HG02840 (cell line): ENCODE data around the gene RPL27A.

Source experiments
- ATAC-seq: cut with Tn5 transposase; IDR thresholded peaks from one replicate; pipeline ENCODE4 v1.9.1; 2021; ENCODE audit warnings: mild to moderate bottlenecking, moderate library complexity, moderate number of reproducible peaks; ENCODE audit not compliant: unreplicated experiment, low FRiP score

Gene RPL27A

DNA sequence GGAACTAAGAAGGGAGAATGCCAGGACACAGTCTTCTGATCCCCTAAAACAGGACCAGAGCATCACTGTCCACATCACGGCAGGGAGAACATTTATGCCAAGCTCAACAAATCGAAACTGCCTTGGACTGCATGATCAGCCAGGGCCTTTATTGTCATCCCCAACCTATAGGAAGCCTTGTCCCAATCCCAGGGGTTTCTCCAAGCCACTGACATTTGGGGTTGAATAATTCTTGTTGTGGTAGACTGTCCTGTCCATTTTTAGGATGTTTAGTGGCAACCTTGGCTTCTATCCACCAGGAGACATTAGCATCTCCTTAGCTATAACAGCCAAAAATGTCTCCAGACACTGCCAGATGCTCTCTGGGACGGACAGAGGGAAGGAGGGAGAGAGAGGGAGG is 37.1 kb downstream of the RPL27A start:
- ATAC-seq, result no peak

DNA sequence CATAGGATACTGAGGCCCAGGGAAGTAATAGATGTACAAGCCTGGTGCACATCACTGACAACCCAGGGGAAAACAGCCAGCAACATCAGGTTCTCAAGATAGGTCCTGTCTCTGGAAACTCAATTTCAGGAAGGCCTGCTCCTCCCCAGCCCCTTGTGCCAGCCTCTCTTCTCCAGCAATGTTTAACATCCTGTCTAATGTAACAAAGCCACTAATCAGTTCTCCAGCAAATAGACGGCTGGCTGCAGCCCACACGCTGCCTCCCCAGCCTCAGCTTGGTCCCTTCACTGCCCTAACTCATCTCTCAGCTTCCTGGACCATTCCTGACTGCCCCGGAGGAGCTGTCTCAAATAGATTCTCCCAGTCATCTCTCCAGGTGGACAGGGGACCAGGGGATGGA is 37.8 kb downstream of the RPL27A start:
- ATAC-seq, result no peak

DNA sequence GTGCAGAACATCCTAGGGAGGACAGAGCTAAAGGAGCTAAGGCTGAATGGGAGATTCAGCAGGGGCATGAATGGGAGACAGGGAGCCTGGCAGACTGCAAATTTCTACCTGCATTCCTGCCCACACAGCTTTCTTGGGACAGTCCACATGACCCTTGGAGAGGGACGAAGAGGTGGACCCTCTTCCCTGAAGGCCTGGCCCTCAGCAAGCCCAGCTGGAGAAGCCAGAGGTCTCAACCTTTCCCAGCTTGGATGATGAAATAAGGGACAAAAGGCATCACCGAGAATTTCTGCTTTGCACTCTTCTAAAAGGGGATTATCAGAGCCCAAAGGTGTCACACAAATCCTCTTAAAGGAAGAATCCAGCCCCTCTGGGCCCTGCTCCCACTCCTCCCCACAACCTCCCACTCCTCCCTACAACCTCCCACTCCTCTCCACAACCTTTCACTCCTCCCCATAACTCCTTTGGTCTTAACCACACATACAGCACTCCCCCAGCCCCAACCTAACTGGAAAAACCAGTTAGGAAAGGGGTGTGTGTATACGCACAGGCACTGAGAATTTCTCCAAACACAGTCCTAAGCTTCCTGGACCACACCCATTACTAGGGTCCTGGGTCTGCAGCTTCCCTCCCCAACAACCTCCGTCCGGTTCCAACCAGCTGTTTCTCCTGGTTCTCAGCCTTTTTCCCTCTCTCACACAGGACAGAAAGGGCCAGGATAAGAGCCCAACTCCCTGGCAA is 38.4 kb downstream of the RPL27A start:
- no peak for ATAC-seq

DNA sequence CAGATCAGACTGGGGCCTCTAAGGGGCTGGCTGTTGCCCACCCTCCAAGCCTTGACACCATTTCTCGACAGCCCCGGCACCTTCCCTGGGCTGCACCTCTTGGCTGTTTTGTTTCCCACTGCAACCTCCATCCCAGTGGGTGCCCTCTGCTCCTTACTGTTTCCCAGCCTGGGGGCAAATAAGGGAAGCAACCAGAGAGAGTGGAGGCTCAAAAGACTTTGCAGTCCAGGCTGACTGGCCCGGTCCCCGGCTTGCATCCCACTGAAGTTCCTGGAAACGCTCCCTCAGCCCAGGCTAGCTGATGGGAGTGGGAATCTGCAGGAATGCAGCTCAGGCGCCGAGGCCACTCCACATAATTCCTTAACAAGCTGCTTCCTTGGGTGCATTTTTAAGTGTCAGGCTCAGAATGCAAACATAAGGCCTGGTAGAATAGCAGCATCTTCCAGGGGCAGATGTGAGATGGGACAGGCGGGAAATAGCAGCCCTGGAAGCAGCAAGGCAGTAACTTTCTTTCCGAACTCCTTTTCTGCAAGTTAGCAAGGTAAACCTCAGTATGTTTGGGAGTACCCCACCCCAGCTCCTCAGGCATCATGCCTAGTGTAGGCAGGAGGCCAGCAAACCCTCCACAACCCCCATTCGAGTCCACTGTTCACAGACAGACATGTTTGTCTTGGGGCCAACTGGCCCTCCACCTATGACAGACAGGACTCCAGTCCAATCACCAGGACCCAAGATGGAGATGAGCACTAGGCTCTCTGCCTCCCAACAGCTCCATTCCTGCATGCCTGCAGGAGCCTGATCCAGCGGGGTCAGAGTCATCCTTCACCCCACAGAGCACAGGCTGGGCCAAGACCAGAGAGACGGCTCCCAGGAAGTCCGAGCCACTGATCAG is 39.3 kb downstream of the RPL27A start:
- ATAC-seq, result no peak

DNA sequence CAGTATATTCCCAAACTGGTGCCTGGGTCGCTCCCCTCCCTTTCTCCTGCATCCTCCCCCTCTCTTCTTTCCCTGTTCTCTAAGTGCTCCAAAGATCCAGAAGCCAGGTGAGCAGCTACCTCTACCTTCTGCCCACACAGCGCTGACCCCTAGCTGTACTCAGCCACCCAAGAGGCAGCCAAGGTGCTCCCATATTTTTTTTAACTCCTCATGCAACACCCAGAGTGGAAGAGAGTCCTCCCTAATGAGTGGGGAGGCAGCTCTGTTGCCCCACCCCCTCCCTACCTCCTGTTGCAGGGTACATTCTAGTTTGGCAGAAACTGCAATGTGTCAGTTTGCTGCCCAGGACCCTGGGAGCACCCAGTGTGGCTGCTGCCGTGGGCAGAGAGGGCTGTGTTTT is 40.2 kb downstream of the RPL27A start:
- ATAC-seq, result no peak

DNA sequence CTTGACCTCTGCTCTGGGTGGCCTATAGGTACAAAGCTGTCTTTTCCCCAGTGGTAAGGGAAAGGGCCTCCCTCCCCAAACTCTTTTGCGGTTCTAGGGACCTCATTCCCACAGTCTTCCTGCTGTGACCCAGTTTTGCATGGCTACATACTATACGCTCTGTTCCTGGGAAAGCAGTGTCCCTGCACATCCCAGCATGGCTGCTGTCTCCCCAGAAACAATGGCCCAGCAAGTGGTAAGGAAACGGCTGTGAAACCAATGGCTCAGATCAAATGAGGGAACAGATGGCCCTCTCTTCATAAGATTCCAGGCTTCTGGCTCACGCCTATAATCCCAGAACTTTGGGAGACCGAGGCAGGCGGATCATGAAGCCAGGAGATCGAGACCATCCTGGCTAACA is 41.1 kb downstream of the RPL27A start:
- no peak for ATAC-seq

DNA sequence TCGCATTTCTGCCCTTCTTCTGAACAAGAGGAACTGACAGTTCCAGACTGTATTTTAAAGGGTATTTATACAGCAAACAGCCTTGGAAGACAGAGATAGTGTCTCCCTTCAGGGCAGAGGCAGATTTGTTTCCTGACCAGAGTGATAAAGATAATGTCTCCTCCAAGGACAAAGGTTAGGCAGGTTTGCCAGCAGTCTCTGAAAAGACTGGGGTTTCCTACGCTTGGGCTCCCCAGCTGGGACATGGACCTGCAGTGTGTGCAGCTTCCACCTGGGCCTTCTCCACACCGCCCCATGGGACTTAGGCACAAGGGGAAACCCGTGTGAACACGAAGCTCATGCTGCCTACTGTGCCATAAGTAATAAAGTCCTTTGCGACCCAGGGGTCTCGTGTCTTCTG is 42.1 kb downstream of the RPL27A start:
- no peak for ATAC-seq

DNA sequence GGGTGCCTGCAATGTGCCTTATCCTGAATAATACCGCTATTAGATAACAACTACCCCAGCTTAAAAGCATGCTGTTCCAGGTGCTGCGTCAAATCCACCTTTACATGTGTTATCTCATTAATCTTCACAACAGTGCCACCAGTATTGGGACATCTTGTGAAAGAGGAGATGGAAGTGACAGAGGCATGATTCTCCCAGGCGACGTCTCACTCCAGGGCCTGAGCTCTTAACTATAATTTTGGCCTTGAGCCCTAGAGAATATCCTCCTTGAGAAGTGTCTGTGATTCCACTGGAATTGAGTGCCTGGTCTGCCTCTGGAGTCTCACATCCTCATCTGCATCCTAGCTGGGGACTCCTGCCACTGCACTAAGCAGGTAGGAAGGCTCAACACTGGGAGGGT is 43.8 kb downstream of the RPL27A start:
- ATAC-seq, result no peak

DNA sequence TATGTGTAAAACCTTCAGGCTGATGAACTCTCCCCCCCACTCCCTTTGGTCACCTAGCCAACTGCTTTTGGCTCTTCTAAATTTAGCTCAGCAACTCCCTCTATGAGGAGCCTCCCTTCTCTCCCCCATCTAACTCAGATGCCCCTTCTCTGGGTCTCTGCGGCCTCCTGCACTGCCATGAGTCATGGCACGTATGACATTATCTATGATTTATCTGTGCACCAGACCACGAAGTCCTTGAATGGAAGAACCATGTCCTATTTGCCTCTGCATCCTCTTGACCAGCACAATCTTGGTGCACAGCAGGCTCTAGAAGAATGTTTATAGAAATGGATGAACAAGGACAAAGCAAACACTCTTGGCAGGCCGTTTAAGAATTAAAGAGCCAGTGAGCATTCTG is 46.0 kb downstream of the RPL27A start:
- no peak for ATAC-seq

DNA sequence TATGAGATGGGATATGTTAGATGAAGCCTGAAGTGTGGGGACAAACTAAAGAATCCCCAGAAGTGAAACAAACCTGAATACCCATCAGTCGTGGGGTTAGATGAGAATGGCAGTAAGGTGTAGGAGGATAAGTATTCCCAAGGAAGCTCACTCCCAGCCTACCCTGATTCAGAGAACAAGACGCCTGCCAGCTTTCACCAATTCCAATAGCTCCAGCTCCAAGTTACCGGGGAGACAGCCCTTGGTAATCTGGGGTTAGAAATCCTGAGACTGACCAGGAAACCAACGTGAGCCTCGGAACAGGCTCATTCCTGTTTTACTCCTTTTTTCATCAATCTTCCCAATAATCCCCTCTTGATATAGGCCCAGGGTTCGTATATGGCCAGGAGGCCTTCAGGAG is 46.5 kb downstream of the RPL27A start:
- no peak for ATAC-seq

DNA sequence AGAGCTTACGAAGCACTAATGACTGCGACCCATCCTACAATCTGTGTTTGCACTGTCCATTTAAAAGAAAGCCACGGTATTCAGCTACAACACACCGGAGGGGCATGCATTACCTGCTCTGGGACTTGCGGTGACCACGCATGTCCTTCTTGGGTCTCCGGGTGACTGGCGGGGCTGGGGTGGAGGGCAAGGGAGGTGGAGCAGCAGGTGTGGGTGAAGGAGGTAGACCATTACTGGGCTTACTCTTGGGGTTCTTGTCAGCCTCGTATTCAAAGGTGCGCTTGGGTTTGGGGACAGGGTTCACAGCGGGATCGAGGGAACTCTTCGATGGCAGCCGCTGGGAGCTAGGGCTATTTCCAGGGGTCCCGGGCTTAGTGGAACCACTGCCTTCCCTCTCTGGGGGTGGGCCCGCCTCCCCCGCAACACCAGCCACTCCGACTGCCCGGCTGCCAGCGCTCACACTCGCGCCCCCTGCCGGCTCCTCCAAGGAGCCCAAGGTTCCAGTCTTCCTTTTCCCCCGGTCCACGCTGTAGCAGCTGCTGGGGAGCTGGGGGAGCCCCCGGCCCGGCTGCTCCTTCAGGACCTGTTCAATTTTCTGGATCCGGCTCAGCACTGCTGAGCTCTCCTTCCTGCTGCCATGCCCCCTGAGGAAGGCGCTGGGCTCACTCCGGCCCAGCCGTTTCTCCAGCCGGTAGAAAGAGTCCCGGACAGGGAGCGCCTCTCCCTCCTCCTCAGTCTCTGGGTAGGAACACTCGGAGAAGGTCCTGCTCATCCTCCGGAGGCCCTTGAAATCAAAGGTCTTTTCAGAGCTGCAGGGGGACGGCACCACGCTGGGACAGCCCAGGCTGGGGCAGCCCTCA is 47.5 kb downstream of the RPL27A start:
- ATAC-seq, result no peak

DNA sequence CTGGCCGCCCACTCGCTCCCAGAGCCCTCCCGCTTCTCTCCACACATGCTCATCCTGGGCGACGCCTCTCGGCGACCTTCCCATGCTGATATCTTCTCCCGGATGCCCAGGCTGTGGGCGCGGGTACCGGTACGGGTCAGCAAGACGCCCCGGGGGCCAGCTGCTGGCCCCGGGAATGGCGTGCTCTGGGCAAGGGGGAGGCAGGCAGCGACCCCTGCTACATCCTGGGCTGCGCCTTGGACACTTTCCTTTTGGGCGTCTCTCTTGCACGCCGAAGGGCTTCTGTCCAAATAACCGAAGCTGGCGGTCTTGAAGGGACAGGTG is 48.1 kb downstream of the RPL27A start:
- ATAC-seq, result no peak

DNA sequence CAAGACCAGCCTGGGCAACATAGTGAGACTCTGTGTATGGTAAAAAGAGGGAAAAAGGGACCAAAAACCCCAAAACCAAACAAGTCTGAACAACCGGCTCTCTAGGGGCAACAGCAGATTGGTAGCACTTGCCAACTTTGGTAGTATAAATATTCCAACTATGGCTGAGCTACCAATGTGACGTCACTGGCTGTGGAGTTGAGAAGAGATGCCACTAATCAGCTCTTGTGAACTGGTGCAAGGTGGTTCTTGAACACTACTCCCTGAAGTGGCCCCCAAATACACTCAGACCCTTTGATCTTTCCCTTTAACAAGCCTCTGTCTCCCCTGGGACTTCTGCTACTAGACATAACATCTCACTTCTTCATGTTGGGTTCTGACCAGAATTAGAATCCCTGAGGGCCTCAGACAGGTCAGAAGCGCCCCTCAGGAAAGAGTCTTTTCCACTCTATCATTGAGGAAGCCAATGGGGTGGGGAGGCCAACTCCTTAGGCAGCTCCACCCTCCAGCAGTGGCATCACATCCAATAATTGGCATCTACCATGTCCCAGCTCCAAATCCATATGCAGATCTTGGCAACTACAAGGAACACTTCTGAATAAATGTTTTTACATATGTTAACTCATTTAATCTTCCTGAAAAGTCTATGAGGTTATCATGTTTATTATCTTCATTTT is 49.2 kb downstream of the RPL27A start:
- ATAC-seq, result no peak

DNA sequence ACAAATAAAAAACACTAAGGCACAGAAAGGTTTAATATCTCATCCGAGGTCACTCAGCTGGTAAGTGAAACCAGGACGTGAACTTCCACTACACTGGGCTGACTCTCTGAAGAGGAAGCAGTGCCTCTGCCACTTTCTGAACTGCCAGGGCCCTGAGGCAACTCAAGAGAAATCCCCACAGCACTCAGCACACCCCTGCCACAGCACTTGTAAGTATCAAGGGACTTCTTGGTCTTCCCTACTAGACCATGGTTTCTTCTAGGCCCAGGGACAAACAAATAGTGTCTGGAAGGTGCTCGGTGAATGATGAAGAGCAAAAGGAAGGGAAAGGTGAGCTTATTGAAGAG is 49.7 kb downstream of the RPL27A start:
- no peak for ATAC-seq

DNA sequence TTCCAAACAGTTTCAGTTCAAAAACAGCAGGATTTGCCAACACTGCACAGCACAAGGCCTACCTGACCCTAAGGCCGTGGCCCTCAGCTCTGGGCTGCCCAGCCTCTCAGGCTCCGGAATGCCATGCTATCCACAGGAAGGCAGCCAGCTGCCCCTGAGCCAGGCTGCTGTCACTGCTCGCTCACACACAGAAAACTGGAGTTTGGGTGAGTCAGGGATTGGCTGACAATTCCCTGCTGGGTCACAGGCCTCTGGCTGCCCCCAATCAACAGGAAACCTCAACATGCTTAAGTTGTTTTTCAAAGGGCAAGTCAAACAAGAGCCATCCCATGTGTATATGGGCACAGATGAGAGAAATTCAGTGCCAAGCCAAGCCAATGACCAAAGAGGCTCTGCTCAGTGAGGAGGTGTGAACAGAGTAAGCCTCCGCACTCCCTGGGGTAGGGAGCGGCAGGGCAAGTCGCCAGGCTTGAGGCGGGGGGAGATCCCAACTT is 50.2 kb downstream of the RPL27A start:
- no peak for ATAC-seq

DNA sequence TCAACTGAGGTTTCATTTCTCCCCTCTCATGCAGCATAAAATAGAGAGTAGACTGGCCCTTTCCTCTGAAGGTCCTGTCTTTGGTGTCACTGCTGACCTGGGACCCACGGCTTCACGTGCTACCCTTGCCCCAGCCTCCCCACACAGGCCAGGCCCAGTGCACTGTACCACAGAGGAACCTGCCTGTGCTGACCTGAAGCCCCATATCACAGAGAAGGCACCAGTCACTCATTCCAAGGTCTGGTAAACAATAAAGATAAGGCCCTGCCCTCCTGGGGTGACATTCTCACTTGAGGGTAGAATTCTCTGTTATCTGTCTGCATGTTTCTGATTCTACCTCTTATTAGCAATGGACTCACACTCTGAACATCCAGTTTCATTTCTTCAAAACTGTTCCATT is 51.3 kb downstream of the RPL27A start:
- no peak for ATAC-seq

DNA sequence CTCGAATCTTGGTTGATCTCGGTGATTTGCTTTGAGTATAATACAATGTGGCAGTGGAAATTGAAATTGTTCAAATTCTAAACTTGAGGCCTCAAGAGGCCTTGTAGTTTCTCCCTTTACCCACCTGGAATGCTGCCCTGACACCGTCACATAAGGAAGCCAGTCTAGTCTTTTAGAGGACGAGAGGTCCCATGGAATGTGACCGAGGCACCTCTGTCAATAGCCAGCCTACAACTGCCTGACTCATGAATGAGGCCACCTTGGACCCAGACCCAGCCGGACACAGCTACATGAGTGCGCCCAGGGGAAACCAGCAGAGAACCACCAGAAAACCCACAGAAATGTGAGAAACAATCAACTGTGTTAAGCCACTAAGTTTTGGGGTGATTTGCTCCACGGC is 52.5 kb downstream of the RPL27A start:
- no peak for ATAC-seq

DNA sequence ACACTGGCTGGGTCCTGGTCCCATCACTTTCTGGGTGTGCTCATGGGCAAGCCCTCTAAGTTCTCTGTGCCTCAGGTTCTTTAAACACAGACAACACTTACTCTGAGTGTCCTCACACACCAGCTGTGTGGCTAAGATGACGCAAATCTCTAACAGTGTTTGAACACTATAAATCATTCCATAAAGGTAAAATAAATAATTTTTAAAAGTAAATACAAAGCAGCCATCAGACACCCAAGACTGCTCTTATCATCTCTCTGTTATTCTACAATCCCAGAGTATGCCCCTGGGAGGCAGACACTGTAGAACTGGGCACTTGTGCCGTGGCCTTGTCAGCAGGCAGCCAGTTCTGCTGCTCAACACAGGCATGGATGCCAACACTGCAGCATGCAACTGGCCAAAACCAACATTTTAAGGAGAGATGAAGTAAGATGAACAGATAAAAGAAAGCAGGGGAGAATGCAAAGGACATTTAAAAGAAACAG is 56.8 kb downstream of the RPL27A start:
- ATAC-seq, result no peak
